Natural killer cell treated with Interleukin-12 subunit alpha and Interleukin-12 subunit beta and Interleukin-15 and Interleukin-18, amount 100 ng/mL, for 72 hours (primary cell): ENCODE data around the gene SLC41A3. TPM values are rescaled to one million over a fixed set of nuclear protein-coding genes. Genes with fewer than 3 reads are reported as not detected.

Experiments
- total RNA-seq, 2 donors: library from RNA; stranded (reverse); gene quantifications; one replicate each; pipeline ENCODE4 v1.2.3, GENCODE V29; 2022

SLC41A3 gene
- total RNA-seq, 2 donors from 2014 or later = 30.4 to 36.4 TPM

Other genes with a start within 250 kb of the SLC41A3 start
- gene ROPN1B, start 114.9 kb downstream of the SLC41A3 start, total RNA-seq = not detected
- gene ALDH1L1, start 96.5 kb upstream of the SLC41A3 start, total RNA-seq = not detected